GM23338 (cell line): ENCODE results near the gene BPNT1. TPM values are rescaled to one million over a fixed set of nuclear protein-coding genes. Genes with fewer than 3 reads are reported as not detected.
A peak's percentile ranks its signal among the peaks of the same experiment; 100 is the strongest.

ENCODE experiments used
- ATAC-seq: fragments of 200-7000 bp; cut with Tn5 transposase; 3 replicates; pipeline ENCODE4 v1.9.1; 2020
- DNase-seq: peaks from one replicate; pipeline ENCODE4 v3.0.0-alpha.2; 2015; ENCODE audit warnings: low spot score
- H2AFZ ChIP-seq: fragments of 200-600 bp; sonication (generic); 2 replicates; pipeline ENCODE4 v1.8.0; 2016; ENCODE audit warnings: antibody characterized with exemption, mild to moderate bottlenecking, moderate library complexity
- H3F3A ChIP-seq: fragments of 200-600 bp; sonication (generic); replicated peaks from 2 replicates; pipeline ENCODE4 v1.8.0; 2017; ENCODE audit warnings: antibody characterized with exemption, mixed run types, low read depth
- H3K27ac ChIP-seq: fragments of 200-600 bp; sonication (generic); 2 replicates; pipeline ENCODE4 v1.6.1; 2016; ENCODE audit warnings: low read depth
- H3K27me3 ChIP-seq: fragments of 200-600 bp; sonication (generic); 2 replicates; pipeline ENCODE4 v1.8.0; 2016; ENCODE audit warnings: mild to moderate bottlenecking, mixed run types, moderate library complexity; ENCODE audit not compliant: insufficient read depth
- H3K36me3 ChIP-seq: fragments of 200-600 bp; sonication (generic); 2 replicates; pipeline ENCODE4 v1.8.0; 2016; ENCODE audit warnings: mild to moderate bottlenecking; ENCODE audit not compliant: insufficient read depth
- H3K4me1 ChIP-seq: fragments of 200-600 bp; sonication (generic); 2 replicates; pipeline ENCODE4 v1.8.0; 2016; ENCODE audit warnings: mild to moderate bottlenecking, moderate library complexity; ENCODE audit not compliant: insufficient read depth
- H3K4me2 ChIP-seq: fragments of 200-600 bp; sonication (generic); 2 replicates; pipeline ENCODE4 v1.7.1; 2017; ENCODE audit warnings: mixed run types
- H3K4me3 ChIP-seq: fragments of 200-600 bp; sonication (generic); 2 replicates; pipeline ENCODE4 v1.6.1; 2016; ENCODE audit warnings: mixed run types
- H3K79me2 ChIP-seq: fragments of 200-600 bp; sonication (generic); replicated peaks from 2 replicates; pipeline ENCODE4 v1.8.0; 2017; ENCODE audit warnings: mild to moderate bottlenecking; ENCODE audit not compliant: insufficient read depth
- H3K9me2 ChIP-seq: fragments of 200-600 bp; sonication (generic); 2 replicates; pipeline ENCODE4 v1.8.0; 2017; ENCODE audit not compliant: insufficient read depth
- H4K20me1 ChIP-seq: fragments of 200-600 bp; sonication (generic); replicated peaks from 2 replicates; pipeline ENCODE4 v1.8.0; 2017; ENCODE audit warnings: mild to moderate bottlenecking; ENCODE audit not compliant: insufficient read depth
- H3K27ac Mint-ChIP-seq: 2 replicates; pipeline ENCODE4 v1.8.0; 2020; ENCODE audit warnings: inconsistent platforms, mild to moderate bottlenecking, moderate library complexity, mixed read lengths
- H3K27me3 Mint-ChIP-seq: 3 replicates; pipeline ENCODE4 v1.8.0; 2022; ENCODE audit warnings: low read depth, mild to moderate bottlenecking, moderate library complexity, mixed read lengths, inconsistent platforms; ENCODE audit not compliant: insufficient read depth, poor library complexity
- H3K36me3 Mint-ChIP-seq: 3 replicates; pipeline ENCODE4 v1.8.0; 2021; ENCODE audit warnings: low read depth, mild to moderate bottlenecking, inconsistent platforms, moderate library complexity, mixed read lengths
- H3K4me1 Mint-ChIP-seq: 3 replicates; pipeline ENCODE4 v1.8.0; 2020; ENCODE audit warnings: mild to moderate bottlenecking, inconsistent platforms, mixed read lengths
- H3K4me3 Mint-ChIP-seq: 3 replicates; pipeline ENCODE4 v1.8.0; 2021; ENCODE audit warnings: moderate library complexity, mild to moderate bottlenecking, inconsistent platforms, mixed read lengths
- H3K9me3 Mint-ChIP-seq: 3 replicates; pipeline ENCODE4 v1.8.0; 2020; ENCODE audit warnings: moderate library complexity, mild to moderate bottlenecking, inconsistent platforms, mixed read lengths
- CTCF ChIP-seq, 2 experiments: fragments of 200-600 bp in 1 of 2; sonication (generic) in 1 of 2; conservative IDR thresholded peaks; 2 replicates each; pipeline versions ENCODE4 v1.5.1 to v1.6.1; 2016 to 2017; ENCODE audit warnings: antibody characterized with exemption in 2 of 2, low read depth in 2 of 2, mild to moderate bottlenecking in 2 of 2, moderate library complexity in 1 of 2
- ETS1 ChIP-seq: IDR thresholded peaks from 2 replicates; pipeline ENCODE4 v1.6.1; 2016; ENCODE audit warnings: antibody characterized with exemption
- EZH2phosphoT487 ChIP-seq: fragments of 200-600 bp; sonication (generic); IDR thresholded peaks from one replicate; pipeline ENCODE4 v1.8.1; 2018; ENCODE audit warnings: antibody characterized with exemption; ENCODE audit not compliant: unreplicated experiment
- JUNB ChIP-seq: IDR thresholded peaks from one replicate; pipeline ENCODE4 v1.6.1; 2016; ENCODE audit warnings: antibody characterized with exemption; ENCODE audit not compliant: unreplicated experiment
- NANOG ChIP-seq: IDR thresholded peaks from 2 replicates; pipeline ENCODE4 v1.6.1; 2016; ENCODE audit warnings: antibody characterized with exemption, borderline replicate concordance
- ZNF331 ChIP-seq: fragments of 250-450 bp; sonication (Bioruptor Pico); IDR thresholded peaks from 2 replicates; pipeline ENCODE4 v1.5.0; 2020; ENCODE audit warnings: low read depth, mild to moderate bottlenecking, moderate library complexity
- ZNF462 ChIP-seq: fragments of 250-450 bp; sonication (Bioruptor Pico); IDR thresholded peaks from 2 replicates; pipeline ENCODE4 v1.5.0; 2020; ENCODE audit warnings: mild to moderate bottlenecking, moderate library complexity
- polyA plus RNA-seq: library from polyadenylated mRNA; unstranded; fragments of >200 nt; fragmentation: Nextera tagmentation; extraction: Ambion mirVana; gene quantifications from 2 replicates; pipeline ENCODE4 v1.2.1, GENCODE V29; 2016
- total RNA-seq: library from RNA; depleted of rRNA; stranded (reverse); fragments of >200 nt; shearing (Covaris generic); gene quantifications from 2 replicates; pipeline ENCODE4 v1.2.3, GENCODE V29; 2014

The BPNT1 gene
- total and polyA plus RNA-seq, 2 experiments from 2014 or later = 9.6 to 17.2 TPM

- Histone ChIP-seq H3K27me3 (no peaks in the 10 kb centered on the region), H3F3A (0 out of 2 replicates have a peak, but pooled peaks cover 5% of the 10 kb centered on the region), H3K79me2 (peaks cover 72% of the 10 kb centered on the region), H3K36me3 (peaks cover 7% of the 10 kb centered on the region; the same call in 1 of the 2 replicates), H4K20me1 (no peaks in the 10 kb centered on the region; the same call in 1 of the 2 replicates), H3K4me3 (no peak overlapping the region), H3K4me1 (0 out of 2 replicates have a peak, but pooled peaks cover 6% of the 10 kb centered on the region), H3K9me2 (no peaks in the 10 kb centered on the region), H2AFZ (no peak overlapping the region), H3K4me2 (no peak overlapping the region), H3K27ac (no peak overlapping the region)
- Mint-ChIP-seq H3K4me3 (peak overlapping the region; percentile 13; the same call in 2 of the 3 replicates), H3K27ac (peak overlapping the region; percentile 16; the same call in 1 of the 2 replicates), H3K9me3 (no peaks in the 10 kb centered on the region), H3K27me3 (peaks cover 11% of the 10 kb centered on the region), H3K36me3 (peaks cover 28% of the 10 kb centered on the region), H3K4me1 (peaks cover 7% of the 10 kb centered on the region)
- TF ChIP-seq NANOG = no peak
- no peak for TF ChIP-seq CTCF (conservative IDR thresholded peaks at IDR 0.05; ENCODE audit: low read depth in 2 of 2)
- TF ChIP-seq ETS1 = no peak
- ATAC-seq (no peak), DNase-seq (no peak)
These were observed 45.9 kb downstream of the BPNT1 start for GRCh38 chr1:220043646-220044045.

- Mint-ChIP-seq H3K4me1 (peaks cover 5% of the 10 kb centered on the region; the same call in 2 of the 3 replicates), H3K4me3 (no peak overlapping the region), H3K27me3 (no peaks in the 10 kb centered on the region), H3K27ac (no peak overlapping the region), H3K36me3 (peaks cover 40% of the 10 kb centered on the region), H3K9me3 (no peaks in the 10 kb centered on the region)
- Histone ChIP-seq H3K4me3 (no peak overlapping the region), H3K4me1 (0 out of 2 replicates have a peak, but pooled peaks cover 5% of the 10 kb centered on the region), H2AFZ (no peak overlapping the region), H3K79me2 (peaks cover 98% of the 10 kb centered on the region), H3F3A (no peaks in the 10 kb centered on the region), H3K36me3 (peaks cover 7% of the 10 kb centered on the region; the same call in 1 of the 2 replicates), H3K27ac (0 out of 2 replicates have a peak overlapping the region, but pooled peaks have one; percentile 9), H4K20me1 (peaks cover 7% of the 10 kb centered on the region), H3K9me2 (no peaks in the 10 kb centered on the region), H3K27me3 (no peaks in the 10 kb centered on the region), H3K4me2 (no peak overlapping the region)
- DNase-seq = no peak
- no peak for TF ChIP-seq ZNF331 (CRISPR knock-in tag)
- no peak for TF ChIP-seq ZNF462 (CRISPR knock-in tag)
- no peak for TF ChIP-seq CTCF (conservative IDR thresholded peaks at IDR 0.05; ENCODE audit: low read depth in 2 of 2)
- TF ChIP-seq ETS1 = no peak
- no peak for TF ChIP-seq EZH2phosphoT487
- no peak for TF ChIP-seq JUNB
- ATAC-seq = no peak
These were observed 49.5 kb downstream of the BPNT1 start for GRCh38 chr1:220040028-220040596.
